Adrenal gland (tissue), 5 donors: ENCODE data around the gene RICTOR.

Experiments used
- CTCF ChIP-seq, 6 experiments: fragments of 450-650 bp in 4 of 6; fragments of 200-600 bp in 2 of 6; sonication (generic) in 1 of 6; IDR thresholded peaks; 1 replicate in 5 of 6; 2 replicates in 1 of 6; pipeline versions ENCODE4 v1.5.1 to v1.8.0; 2016 to 2021; ENCODE audit warnings: antibody characterized with exemption in 6 of 6, mild to moderate bottlenecking in 2 of 6, moderate library complexity in 1 of 6
- POLR2A ChIP-seq, 2 donors: fragments of 450-650 bp; IDR thresholded peaks; one replicate each; pipeline ENCODE4 v1.6.1; 2017; ENCODE audit warnings: antibody characterized with exemption in 2 of 2, mild to moderate bottlenecking in 2 of 2, moderate library complexity in 1 of 2
- donor health status: DM: no; HTN: no; CAD: no.

- no peak for TF ChIP-seq CTCF (IDR thresholded peaks at IDR 0.05)
- TF ChIP-seq POLR2A (IDR thresholded peaks at IDR 0.05) = no peak
Observed at GRCh38 chr5:39063037-39063436, 11.2 kb downstream of the RICTOR start.
